Cardiac fibroblast (primary cell): Measurements from ENCODE around the gene RARRES1.

Source experiments
- DNase-seq, 2 donors: peaks; one replicate each; pipeline versions ENCODE4 v3.0.0 to v3.0.0-alpha.2; 2010; ENCODE audit warnings: low read depth in 2 of 2
- H3K4me3 ChIP-seq, 2 donors: replicated peaks in 1 of 2; 1 replicate in 1 of 2; 2 replicates in 1 of 2; pipeline ENCODE4 v1.5.1; 2011; ENCODE audit warnings: low read depth in 2 of 2, low read length in 2 of 2, mild to moderate bottlenecking in 2 of 2, moderate library complexity in 1 of 2
- TF ChIP-seq, protein P1 (sequence below): IDR thresholded peaks from one replicate; pipeline ENCODE4 v1.5.1; 2011; ENCODE audit warnings: low read depth, mild to moderate bottlenecking, low read length, inconsistent platforms

The RARRES1 gene

DNA sequence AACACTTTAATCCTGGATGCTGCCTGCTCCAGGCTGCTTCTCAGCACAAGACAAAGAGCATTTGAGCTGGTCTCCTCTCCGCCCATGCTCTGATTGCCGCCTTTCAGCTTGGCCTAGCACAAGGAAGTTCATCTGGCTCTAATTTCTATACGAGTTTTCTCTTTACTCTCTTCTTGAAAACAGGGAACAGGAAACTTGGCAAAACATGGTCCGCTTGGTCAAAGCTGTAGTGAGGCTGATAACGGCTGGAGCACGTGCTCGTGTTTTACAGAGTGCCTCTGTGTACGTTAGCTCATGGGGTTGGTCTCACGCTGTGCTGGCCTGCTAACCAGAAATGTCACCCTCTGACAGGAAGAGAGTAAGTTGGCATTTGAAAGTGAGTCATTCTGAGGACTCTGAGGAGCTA lies 19.2 kb downstream of the RARRES1 start:
- DNase-seq: peak in 1 of 2 donors; percentile 93
- TF ChIP-seq, protein P1, sequence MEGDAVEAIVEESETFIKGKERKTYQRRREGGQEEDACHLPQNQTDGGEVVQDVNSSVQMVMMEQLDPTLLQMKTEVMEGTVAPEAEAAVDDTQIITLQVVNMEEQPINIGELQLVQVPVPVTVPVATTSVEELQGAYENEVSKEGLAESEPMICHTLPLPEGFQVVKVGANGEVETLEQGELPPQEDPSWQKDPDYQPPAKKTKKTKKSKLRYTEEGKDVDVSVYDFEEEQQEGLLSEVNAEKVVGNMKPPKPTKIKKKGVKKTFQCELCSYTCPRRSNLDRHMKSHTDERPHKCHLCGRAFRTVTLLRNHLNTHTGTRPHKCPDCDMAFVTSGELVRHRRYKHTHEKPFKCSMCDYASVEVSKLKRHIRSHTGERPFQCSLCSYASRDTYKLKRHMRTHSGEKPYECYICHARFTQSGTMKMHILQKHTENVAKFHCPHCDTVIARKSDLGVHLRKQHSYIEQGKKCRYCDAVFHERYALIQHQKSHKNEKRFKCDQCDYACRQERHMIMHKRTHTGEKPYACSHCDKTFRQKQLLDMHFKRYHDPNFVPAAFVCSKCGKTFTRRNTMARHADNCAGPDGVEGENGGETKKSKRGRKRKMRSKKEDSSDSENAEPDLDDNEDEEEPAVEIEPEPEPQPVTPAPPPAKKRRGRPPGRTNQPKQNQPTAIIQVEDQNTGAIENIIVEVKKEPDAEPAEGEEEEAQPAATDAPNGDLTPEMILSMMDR: no peak
- no peak overlapping the region for H3K4me3 ChIP-seq

DNA sequence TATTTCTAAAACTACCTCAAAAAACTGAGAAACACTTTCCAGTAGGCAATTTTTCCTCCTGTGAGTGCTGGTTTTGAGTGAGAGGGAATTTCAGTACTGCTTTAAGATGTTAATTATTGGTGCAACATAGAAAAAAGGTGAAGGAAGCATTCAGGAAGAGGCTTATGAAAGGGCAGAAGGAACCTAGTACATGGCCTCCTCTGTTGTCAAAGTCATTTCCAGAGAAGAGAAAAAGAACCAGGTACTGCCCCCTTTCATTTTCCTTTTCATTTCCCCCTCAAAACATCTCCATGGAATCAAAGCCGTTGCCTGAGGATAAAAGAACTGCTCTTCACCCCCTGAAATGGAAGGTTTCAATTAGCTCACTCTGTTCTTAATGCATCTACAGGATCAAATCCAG lies 19.8 kb downstream of the RARRES1 start:
- no peak overlapping the region for H3K4me3 ChIP-seq
- TF ChIP-seq, protein P1: no peak
- DNase-seq: no peak

DNA sequence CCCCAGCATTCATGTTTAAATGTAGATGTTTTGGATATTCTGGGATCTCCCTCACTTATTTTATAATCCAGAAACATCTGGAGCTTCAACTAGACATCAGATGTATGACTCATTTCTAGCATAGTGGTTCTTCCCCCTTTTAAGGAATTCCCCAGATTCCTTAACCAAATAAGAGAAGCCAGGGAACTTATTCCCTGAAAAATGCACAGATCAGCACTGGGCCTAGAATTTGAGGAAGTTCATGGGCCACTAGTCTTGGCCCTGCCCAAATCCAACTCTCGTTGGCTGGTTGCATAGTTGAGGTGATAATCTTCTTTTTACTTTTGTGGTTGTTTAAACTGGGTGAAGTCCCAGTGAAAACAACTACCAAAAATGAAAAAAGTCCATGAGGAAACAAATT lies 20.4 kb downstream of the RARRES1 start:
- TF ChIP-seq, protein P1: no peak
- DNase-seq: peak; percentile 83
- no peak overlapping the region for H3K4me3 ChIP-seq

DNA sequence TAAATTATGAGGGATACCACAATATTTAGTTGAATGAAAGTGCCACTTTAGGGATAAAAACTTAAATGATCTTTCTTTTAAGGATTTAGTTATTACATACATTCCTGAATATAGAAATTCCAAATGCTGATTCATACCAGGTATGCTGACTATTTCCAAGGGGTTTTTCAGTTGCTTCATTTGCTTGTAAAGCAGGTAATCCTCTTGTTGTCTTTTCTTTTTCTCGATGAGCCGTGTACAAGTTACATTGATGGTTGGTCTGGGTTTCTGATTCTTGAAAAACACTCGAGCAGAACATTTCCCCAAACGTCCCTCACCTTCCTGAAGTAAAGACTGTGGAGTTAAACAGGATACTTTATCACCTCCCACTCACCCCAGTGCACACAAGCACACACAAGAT lies 21.7 kb downstream of the RARRES1 start:
- no peak overlapping the region for H3K4me3 ChIP-seq
- DNase-seq: no peak
- TF ChIP-seq, protein P1: no peak

DNA sequence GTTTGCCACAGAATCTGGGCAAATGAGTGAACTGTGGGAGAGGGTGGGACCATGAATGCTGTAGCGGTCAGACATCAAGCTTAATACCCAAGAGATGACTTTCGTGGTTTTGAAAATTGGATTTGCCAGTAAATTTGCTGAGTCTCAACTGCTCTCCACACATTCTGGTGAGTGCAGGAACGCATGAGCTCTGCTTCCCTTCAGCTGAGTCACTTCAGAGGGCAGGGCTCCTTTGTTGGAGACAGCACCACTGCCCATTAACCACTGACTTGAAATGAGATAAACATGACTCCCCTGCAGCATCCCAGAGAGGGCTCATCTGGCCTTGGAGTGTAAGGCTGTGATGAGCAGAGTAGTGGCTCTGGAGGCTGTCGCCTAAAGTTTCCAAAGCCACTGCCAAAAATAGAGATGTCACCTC lies 22.6 kb downstream of the RARRES1 start:
- DNase-seq: peak; percentile 96 to 97
- TF ChIP-seq, protein P1: no peak
- H3K4me3 ChIP-seq: no peak overlapping the region

DNA sequence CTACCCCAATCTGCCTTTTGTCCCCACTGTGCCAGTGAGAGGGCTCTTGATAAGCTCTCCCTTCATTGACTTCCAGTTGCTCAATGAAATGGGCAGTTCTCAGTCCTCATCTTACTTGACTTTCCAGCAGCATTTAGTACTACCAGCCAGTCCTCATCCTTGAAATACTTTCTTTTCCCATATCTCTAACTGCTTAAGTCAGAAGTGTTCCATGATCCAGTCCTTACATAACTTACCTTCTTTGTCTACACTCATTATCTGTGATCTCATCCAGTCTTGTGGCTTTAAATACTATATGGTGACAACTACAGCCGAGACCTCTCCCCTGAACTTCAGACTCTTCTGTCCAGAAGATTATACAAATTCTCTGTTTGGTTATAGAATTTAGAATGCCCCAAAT lies 28.7 kb downstream of the RARRES1 start:
- TF ChIP-seq, protein P1: no peak
- peak; percentile 31 to 51 for DNase-seq
- H3K4me3 ChIP-seq: no peak overlapping the region

DNA sequence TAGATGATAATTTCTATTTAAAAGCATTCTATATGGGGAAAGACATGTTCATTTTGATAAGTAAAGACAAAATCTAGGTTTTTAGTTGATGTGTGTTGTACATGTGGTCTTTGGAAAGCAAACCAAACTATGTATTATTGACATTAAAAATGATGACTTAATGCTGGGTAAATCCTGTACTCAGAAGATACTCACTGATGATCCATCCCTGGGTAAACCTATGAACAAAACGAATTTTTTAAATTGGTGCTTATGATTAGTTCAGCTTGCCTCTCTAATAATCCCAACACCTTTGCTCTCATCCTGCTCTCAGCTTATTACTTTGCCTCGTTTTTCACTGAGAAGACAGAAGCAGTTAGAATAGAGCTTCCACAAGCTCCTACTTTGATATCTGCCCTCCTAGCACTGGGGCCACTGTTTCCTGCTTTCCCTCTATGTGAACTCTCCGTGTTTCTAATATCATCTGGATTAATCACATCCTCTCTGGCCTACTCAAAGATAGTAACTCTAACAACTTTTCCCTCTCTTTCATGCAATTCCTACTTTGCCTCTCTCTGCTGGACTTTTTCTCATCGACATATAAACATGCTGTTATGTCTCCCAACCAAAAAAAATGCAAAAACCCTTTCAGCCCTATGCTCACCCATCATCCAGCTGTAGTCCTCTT lies 29.3 kb downstream of the RARRES1 start:
- DNase-seq: peak; percentile 79 to 81
- H3K4me3 ChIP-seq: no peak overlapping the region
- TF ChIP-seq, protein P1: no peak
